IPS DF 19.7 (cell line): ENCODE data around the gene LSM7.

Source experiments
- DNase-seq: peaks from one replicate; pipeline ENCODE4 v3.0.0-alpha.2; 2013; ENCODE audit warnings: low read depth, low spot score

Gene LSM7

GRCh38 chr19:2338055-2338615 lies 9.7 kb upstream of the LSM7 start:
- DNase-seq, result no peak

- DNase-seq, result no peak
Observed at GRCh38 chr19:2337329-2337707, 8.9 kb upstream of the LSM7 start.

- no peak for DNase-seq
Observed at GRCh38 chr19:2336528-2337328, 8.3 kb upstream of the LSM7 start.

- no peak for DNase-seq
Observed at GRCh38 chr19:2335848-2336247, 7.5 kb upstream of the LSM7 start.

GRCh38 chr19:2334986-2335846 lies 6.8 kb upstream of the LSM7 start:
- DNase-seq, result no peak

GRCh38 chr19:2334426-2334825 lies 6.0 kb upstream of the LSM7 start:
- no peak for DNase-seq

GRCh38 chr19:2333807-2334211 lies 5.4 kb upstream of the LSM7 start:
- no peak for DNase-seq

- no peak for DNase-seq
Observed at GRCh38 chr19:2333027-2333806, 4.8 kb upstream of the LSM7 start.

GRCh38 chr19:2332341-2333026 lies 4.1 kb upstream of the LSM7 start:
- DNase-seq, result no peak

- no peak for DNase-seq
Observed at GRCh38 chr19:2331601-2332246, 3.3 kb upstream of the LSM7 start.

- no peak for DNase-seq
Observed at GRCh38 chr19:2330632-2331284, 2.4 kb upstream of the LSM7 start.

- no peak for DNase-seq
Observed at GRCh38 chr19:2330255-2330631, 1.9 kb upstream of the LSM7 start.

- no peak for DNase-seq
Observed at GRCh38 chr19:2329501-2329916, 1.1 kb upstream of the LSM7 start.

GRCh38 chr19:2329149-2329478 lies 728 bp upstream of the LSM7 start:
- no peak for DNase-seq

GRCh38 chr19:2327773-2328400 lies 499 bp downstream of the LSM7 start:
- DNase-seq, result peak; percentile 72

GRCh38 chr19:2326699-2327360 lies 1.6 kb downstream of the LSM7 start:
- DNase-seq, result no peak

- DNase-seq, result no peak
Observed at GRCh38 chr19:2325281-2326046, 2.9 kb downstream of the LSM7 start.

GRCh38 chr19:2324220-2324948 lies 4.0 kb downstream of the LSM7 start:
- DNase-seq, result no peak
